Limb (tissue), 2 donors: Measurements from ENCODE around the gene ATXN3.

Experiments
- DNase-seq, 2 donors: peaks; one replicate each; pipeline ENCODE4 v3.0.0-alpha.2; 2016; ENCODE audit errors: extremely low spot score in 2 of 2

Gene ATXN3

DNA sequence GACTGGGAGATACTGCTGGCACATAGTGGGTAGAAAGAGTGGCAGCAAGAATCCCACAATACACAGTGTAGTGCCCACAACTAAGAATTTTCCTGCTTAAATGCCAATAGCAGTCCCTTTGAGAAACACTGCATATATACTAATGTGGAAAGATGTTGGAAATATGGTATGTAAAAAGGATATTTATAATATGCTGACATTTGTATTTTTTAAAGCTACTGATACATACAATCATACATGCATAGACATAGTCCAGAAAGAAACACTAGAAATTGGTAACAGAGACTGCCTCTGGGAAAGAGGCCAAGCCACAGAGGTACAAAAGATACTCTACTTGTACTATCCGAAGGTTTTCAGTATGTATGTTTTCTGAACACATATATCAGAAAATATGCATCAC is 96.8 kb downstream of the ATXN3 start:
- DNase-seq, result no peak
